ENCODE data around the gene RXYLT1. TPM values are rescaled to one million over a fixed set of nuclear protein-coding genes. Genes with fewer than 3 reads are reported as not detected.

Gene RXYLT1
- total RNA-seq, 2 donors from 2014 or later, result 11.2 to 15.0 TPM

- intact Hi-C loops (cut with DNase I), result loop anchor here (10.0 kb wide), 2 partner anchors 134 to 704 kb away; no protein-coding TSS in a partner anchor
These were observed 28.9 kb downstream of the RXYLT1 start for GRCh38 chr12:63808631-63809030.

DNA sequence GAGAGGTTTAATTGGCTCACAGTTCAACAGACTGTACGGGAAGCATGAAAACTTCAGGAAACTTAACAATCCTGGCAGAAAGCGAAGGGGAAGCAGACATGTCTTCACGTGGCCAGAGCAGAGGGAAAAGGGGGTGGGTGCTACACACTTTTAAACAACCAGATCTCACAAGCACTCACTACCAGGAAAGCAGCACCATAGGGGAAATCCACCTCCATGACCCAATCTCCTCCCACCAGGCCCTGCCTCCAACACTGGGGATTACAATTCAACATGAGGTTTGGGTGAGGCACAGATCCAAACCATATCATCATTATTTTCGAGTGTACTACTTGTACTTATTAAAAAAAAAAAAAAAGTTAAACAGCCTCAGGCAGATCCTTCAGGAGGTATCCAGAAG, 29.9 kb downstream of the RXYLT1 start:
- Histone ChIP-seq H3K27ac (no peak overlapping the region), H3K27me3 (no peaks in the 10 kb centered on the region), H3K36me3 (no peaks in the 10 kb centered on the region), H3K9me3 (no peaks in the 10 kb centered on the region), H3K4me3 (no peak overlapping the region), H3K4me1 (no peaks in the 10 kb centered on the region), H3K9ac (ENCODE audit: low read depth in 2 of 2, low read length in 2 of 2) (no peak overlapping the region)
- no peak for TF ChIP-seq CTCF (IDR thresholded peaks at IDR 0.05)
- intact Hi-C loops (cut with DNase I), result loop anchor here (10.0 kb wide), 2 partner anchors 135 to 705 kb away; no protein-coding TSS in a partner anchor
- DNase-seq, result no peak

More at GRCh38 chr12:63808631-63809030, 28.9 kb downstream of the RXYLT1 start:
- no peaks in the 10 kb centered on the region for H3K9me3 ChIP-seq
- H3K27ac ChIP-seq, result no peak overlapping the region
- no peak overlapping the region for H3K4me3 ChIP-seq
- H3K36me3 ChIP-seq, result no peaks in the 10 kb centered on the region
- DNase-seq, result no peak
- no peak overlapping the region for H3K9ac ChIP-seq (ENCODE audit: low read depth in 2 of 2, low read length in 2 of 2)
- no peaks in the 10 kb centered on the region for H3K4me1 ChIP-seq
- no peaks in the 10 kb centered on the region for H3K27me3 ChIP-seq
- TF ChIP-seq CTCF (IDR thresholded peaks at IDR 0.05), result no peak

GRCh38 chr12:63811334-63811733, 31.6 kb downstream of the RXYLT1 start:
- H3K4me3 ChIP-seq, result no peak overlapping the region
- no peak overlapping the region for H3K27ac ChIP-seq
- no peak for DNase-seq
- H3K9ac ChIP-seq (ENCODE audit: low read depth in 2 of 2, low read length in 2 of 2), result no peak overlapping the region
- no peak for TF ChIP-seq CTCF (IDR thresholded peaks at IDR 0.05)
- no peaks in the 10 kb centered on the region for H3K27me3 ChIP-seq
- H3K9me3 ChIP-seq, result no peaks in the 10 kb centered on the region
- H3K36me3 ChIP-seq, result no peaks in the 10 kb centered on the region
- H3K4me1 ChIP-seq, result no peaks in the 10 kb centered on the region
- intact Hi-C loops (cut with DNase I), result no loop called here

DNA sequence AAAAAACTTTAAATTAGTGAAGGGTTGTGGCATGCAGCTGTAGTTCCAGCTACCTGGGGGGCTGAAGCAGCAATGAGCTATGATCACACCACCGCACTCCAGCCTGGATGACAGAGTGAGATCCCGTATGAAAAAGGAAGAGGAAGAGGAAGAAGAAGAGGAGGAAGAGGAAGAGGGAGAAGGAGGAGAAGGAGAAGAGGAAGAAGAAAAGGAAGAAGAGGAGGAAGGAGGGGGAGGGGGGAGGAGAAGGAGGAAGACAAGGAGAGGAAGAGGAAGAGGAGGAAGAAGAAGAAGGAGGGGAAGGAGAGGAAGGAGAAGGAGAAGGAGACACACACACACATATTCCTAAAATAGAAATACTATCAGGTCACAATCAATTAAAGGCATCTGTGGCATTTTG, 32.0 kb downstream of the RXYLT1 start:
- intact Hi-C loops (cut with DNase I), result no loop called here
- TF ChIP-seq CTCF (IDR thresholded peaks at IDR 0.05), result no peak
- no peak for DNase-seq
- H3K4me3 ChIP-seq, result no peak overlapping the region
- no peak overlapping the region for H3K27ac ChIP-seq
- no peak overlapping the region for H3K9ac ChIP-seq (ENCODE audit: low read depth in 2 of 2, low read length in 2 of 2)
- H3K4me1 ChIP-seq, result no peaks in the 10 kb centered on the region
- H3K27me3 ChIP-seq, result no peaks in the 10 kb centered on the region
- no peaks in the 10 kb centered on the region for H3K9me3 ChIP-seq
- H3K36me3 ChIP-seq, result no peaks in the 10 kb centered on the region

- Histone ChIP-seq H3K4me1 (no peaks in the 10 kb centered on the region), H3K27me3 (no peaks in the 10 kb centered on the region), H3K9ac (ENCODE audit: low read depth in 2 of 2, low read length in 2 of 2) (no peak overlapping the region), H3K9me3 (no peaks in the 10 kb centered on the region), H3K4me3 (no peak overlapping the region), H3K36me3 (no peaks in the 10 kb centered on the region), H3K27ac (no peak overlapping the region)
- DNase-seq, result no peak
- TF ChIP-seq CTCF (IDR thresholded peaks at IDR 0.05), result no peak
- intact Hi-C loops (cut with DNase I), result no loop called here
These were observed 34.5 kb downstream of the RXYLT1 start for GRCh38 chr12:63814146-63814772.
